Suppressor macrophage treated with lipopolysaccharide for 4 hours (primary cell): ENCODE results near the gene TAF1D.
"Not testable (repeated sequence)": the region's sequence is repeated elsewhere in the genome, so short reads cannot be mapped to it uniquely, and the experiment has no call there.

Experiments used
- DNase-seq: peaks from one replicate; pipeline ENCODE4 v3.0.0-alpha.2; 2020

The TAF1D gene

GRCh38 chr11:93741094-93741881 lies at the start of gene TAF1D, which contains the start of gene C11orf54:
TSS of gene TAF1D (minus strand) at chr11:93741495. CDS start at chr11:93739304, 2,191 bp downstream.
TSS of gene C11orf54 (plus strand) at chr11:93741672. CDS start at chr11:93747394, 5,722 bp downstream.
- DNase-seq = peak; percentile 99

- no peak for DNase-seq
Measured at GRCh38 chr11:93784935-93785360, 43.7 kb upstream of the TAF1D start.

GRCh38 chr11:93784145-93784934 lies 43.0 kb upstream of the TAF1D start, which contains the start of gene MED17:
TSS of gene MED17 (plus strand) at chr11:93784282. CDS start at chr11:93784514, 232 bp downstream.
- peak; percentile 95 for DNase-seq

GRCh38 chr11:93783765-93784144 lies 42.5 kb upstream of the TAF1D start:
- no peak for DNase-seq

GRCh38 chr11:93783362-93783761 lies 42.1 kb upstream of the TAF1D start:
- no peak for DNase-seq

- DNase-seq = peak; percentile 13
Measured at GRCh38 chr11:93775289-93775688, 34.0 kb upstream of the TAF1D start.

- DNase-seq = peak; percentile 62
Measured at GRCh38 chr11:93774560-93774959, 33.3 kb upstream of the TAF1D start.

GRCh38 chr11:93773601-93774200 lies 32.4 kb upstream of the TAF1D start:
- DNase-seq = no peak

GRCh38 chr11:93773045-93773477 lies 31.8 kb upstream of the TAF1D start:
- DNase-seq = no peak

GRCh38 chr11:93772123-93772522 lies 30.8 kb upstream of the TAF1D start:
- DNase-seq = no peak

GRCh38 chr11:93770160-93770559 lies 28.9 kb upstream of the TAF1D start:
- DNase-seq = no peak

- no peak for DNase-seq
Measured at GRCh38 chr11:93767018-93767417, 25.7 kb upstream of the TAF1D start.

GRCh38 chr11:93766504-93766903 lies 25.2 kb upstream of the TAF1D start:
- no peak for DNase-seq

GRCh38 chr11:93765551-93765950 lies 24.3 kb upstream of the TAF1D start:
- no peak for DNase-seq

- no peak for DNase-seq
Measured at GRCh38 chr11:93761910-93762309, 20.6 kb upstream of the TAF1D start.

GRCh38 chr11:93759123-93759522 lies 17.8 kb upstream of the TAF1D start:
- DNase-seq = not testable (repeated sequence)

GRCh38 chr11:93757924-93758865 lies 16.9 kb upstream of the TAF1D start:
- DNase-seq = no peak

- no peak for DNase-seq
Measured at GRCh38 chr11:93757301-93757700, 16.0 kb upstream of the TAF1D start.

GRCh38 chr11:93756748-93757147 lies 15.5 kb upstream of the TAF1D start:
- no peak for DNase-seq

- no peak for DNase-seq
Measured at GRCh38 chr11:93753241-93753640, 11.9 kb upstream of the TAF1D start.

GRCh38 chr11:93751001-93751400 lies 9.7 kb upstream of the TAF1D start:
- DNase-seq = no peak

- DNase-seq = no peak
Measured at GRCh38 chr11:93747122-93747521, 5.8 kb upstream of the TAF1D start.
